Left lobe of liver (tissue), 1 donor: Measurements from ENCODE around the gene RYR3. TPM values are rescaled to one million over a fixed set of nuclear protein-coding genes. Genes with fewer than 3 reads are reported as not detected.

Experiments used
- total RNA-seq: library from RNA; stranded (reverse); gene quantifications from one replicate; pipeline ENCODE4 v1.2.1, GENCODE V29; 2021
- donor health status: DM: no; HTN: yes; CAD: no.

RYR3 gene
- total RNA-seq, 1 donor from 2014 or later: not detected

Other genes starting within 250 kb of the RYR3 start
- gene FMN1, start 116.3 kb upstream of the RYR3 start, total RNA-seq: 1.2 TPM